ENCODE measurements around the gene RAD52.

DNA sequence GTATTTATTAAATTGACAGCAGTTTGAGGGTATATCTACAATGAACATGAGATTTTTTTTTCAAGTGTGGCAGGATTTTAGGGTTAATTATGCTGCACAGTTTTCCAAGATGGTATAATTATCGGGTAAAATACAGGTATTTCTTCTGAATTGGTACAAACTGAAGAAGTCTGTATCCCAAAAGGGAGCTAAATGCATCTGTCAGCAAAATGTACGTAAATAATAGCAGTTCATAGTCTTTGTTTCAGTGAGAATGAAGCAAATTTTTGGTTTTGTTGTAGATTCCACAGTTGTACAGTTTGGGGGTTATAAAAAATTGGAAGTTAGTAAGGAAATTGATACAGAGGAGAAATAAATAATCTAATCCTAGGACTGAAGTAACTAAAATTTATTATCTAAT, 63.3 kb downstream of the RAD52 start:
- TF ChIP-seq, protein P1, sequence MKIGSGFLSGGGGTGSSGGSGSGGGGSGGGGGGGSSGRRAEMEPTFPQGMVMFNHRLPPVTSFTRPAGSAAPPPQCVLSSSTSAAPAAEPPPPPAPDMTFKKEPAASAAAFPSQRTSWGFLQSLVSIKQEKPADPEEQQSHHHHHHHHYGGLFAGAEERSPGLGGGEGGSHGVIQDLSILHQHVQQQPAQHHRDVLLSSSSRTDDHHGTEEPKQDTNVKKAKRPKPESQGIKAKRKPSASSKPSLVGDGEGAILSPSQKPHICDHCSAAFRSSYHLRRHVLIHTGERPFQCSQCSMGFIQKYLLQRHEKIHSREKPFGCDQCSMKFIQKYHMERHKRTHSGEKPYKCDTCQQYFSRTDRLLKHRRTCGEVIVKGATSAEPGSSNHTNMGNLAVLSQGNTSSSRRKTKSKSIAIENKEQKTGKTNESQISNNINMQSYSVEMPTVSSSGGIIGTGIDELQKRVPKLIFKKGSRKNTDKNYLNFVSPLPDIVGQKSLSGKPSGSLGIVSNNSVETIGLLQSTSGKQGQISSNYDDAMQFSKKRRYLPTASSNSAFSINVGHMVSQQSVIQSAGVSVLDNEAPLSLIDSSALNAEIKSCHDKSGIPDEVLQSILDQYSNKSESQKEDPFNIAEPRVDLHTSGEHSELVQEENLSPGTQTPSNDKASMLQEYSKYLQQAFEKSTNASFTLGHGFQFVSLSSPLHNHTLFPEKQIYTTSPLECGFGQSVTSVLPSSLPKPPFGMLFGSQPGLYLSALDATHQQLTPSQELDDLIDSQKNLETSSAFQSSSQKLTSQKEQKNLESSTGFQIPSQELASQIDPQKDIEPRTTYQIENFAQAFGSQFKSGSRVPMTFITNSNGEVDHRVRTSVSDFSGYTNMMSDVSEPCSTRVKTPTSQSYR (CRISPR knock-in tag; IDR thresholded peaks at IDR 0.05): no peak
- TF ChIP-seq CTCF (IDR thresholded peaks at IDR 0.05) (no peak), FOXP1 (CRISPR knock-in tag; IDR thresholded peaks at IDR 0.05; ENCODE audit: borderline replicate concordance) (no peak), MYBL2 (CRISPR knock-in tag; IDR thresholded peaks at IDR 0.05) (no peak), JUN (CRISPR knock-in tag; IDR thresholded peaks at IDR 0.05) (no peak), ZNF317 (CRISPR knock-in tag; IDR thresholded peaks at IDR 0.05; ENCODE audit: borderline replicate concordance, low read depth) (no peak), CREB1 (CRISPR knock-in tag; IDR thresholded peaks at IDR 0.05) (no peak)
- TF ChIP-seq, protein P2, sequence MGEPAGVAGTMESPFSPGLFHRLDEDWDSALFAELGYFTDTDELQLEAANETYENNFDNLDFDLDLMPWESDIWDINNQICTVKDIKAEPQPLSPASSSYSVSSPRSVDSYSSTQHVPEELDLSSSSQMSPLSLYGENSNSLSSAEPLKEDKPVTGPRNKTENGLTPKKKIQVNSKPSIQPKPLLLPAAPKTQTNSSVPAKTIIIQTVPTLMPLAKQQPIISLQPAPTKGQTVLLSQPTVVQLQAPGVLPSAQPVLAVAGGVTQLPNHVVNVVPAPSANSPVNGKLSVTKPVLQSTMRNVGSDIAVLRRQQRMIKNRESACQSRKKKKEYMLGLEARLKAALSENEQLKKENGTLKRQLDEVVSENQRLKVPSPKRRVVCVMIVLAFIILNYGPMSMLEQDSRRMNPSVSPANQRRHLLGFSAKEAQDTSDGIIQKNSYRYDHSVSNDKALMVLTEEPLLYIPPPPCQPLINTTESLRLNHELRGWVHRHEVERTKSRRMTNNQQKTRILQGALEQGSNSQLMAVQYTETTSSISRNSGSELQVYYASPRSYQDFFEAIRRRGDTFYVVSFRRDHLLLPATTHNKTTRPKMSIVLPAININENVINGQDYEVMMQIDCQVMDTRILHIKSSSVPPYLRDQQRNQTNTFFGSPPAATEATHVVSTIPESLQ (CRISPR knock-in tag; IDR thresholded peaks at IDR 0.05): no peak
- TF ChIP-seq, protein P3, sequence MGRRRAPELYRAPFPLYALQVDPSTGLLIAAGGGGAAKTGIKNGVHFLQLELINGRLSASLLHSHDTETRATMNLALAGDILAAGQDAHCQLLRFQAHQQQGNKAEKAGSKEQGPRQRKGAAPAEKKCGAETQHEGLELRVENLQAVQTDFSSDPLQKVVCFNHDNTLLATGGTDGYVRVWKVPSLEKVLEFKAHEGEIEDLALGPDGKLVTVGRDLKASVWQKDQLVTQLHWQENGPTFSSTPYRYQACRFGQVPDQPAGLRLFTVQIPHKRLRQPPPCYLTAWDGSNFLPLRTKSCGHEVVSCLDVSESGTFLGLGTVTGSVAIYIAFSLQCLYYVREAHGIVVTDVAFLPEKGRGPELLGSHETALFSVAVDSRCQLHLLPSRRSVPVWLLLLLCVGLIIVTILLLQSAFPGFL (CRISPR knock-in tag; IDR thresholded peaks at IDR 0.05; ENCODE audit: borderline replicate concordance): no peak

Data from WTC11 (cell line).